ENCODE results near the gene MYO10. TPM values are rescaled to one million over a fixed set of nuclear protein-coding genes. Genes with fewer than 3 reads are reported as not detected.
A peak's percentile ranks its signal among the peaks of the same experiment; 100 is the strongest.

Gene MYO10
- total RNA-seq, 3 donors from 2014 or later, result 8.6 to 22.6 (median 21.2) TPM

- H3K36me3 ChIP-seq, result no peaks in the 10 kb centered on the region
- no peaks in the 10 kb centered on the region for H3K27me3 ChIP-seq
- H3K4me3 ChIP-seq, result no peak overlapping the region
- intact Hi-C loops (cut with DNase I; ENCODE audit: low total_unique reads), result loop anchor here (10.0 kb wide), 1 partner anchor 185 kb away; no protein-coding TSS in a partner anchor
- no peak for TF ChIP-seq POLR2AphosphoS5 (IDR thresholded peaks at IDR 0.05)
- no peak for TF ChIP-seq CTCF (IDR thresholded peaks at IDR 0.05)
- TF ChIP-seq POLR2A (IDR thresholded peaks at IDR 0.05), result no peak
- no peak overlapping the region for H3K27ac ChIP-seq
- DNase-seq (ENCODE audit: low spot score in 2 of 2), result no peak
- H3K9me3 ChIP-seq, result no peaks in the 10 kb centered on the region
- no peaks in the 10 kb centered on the region for H3K4me1 ChIP-seq
Observed at GRCh38 chr5:16669776-16670175, 266.3 kb downstream of the MYO10 start.

GRCh38 chr5:16668631-16669030, 267.5 kb downstream of the MYO10 start:
- Histone ChIP-seq H3K36me3 (no peaks in the 10 kb centered on the region), H3K9me3 (no peaks in the 10 kb centered on the region), H3K4me1 (no peaks in the 10 kb centered on the region), H3K4me3 (no peak overlapping the region), H3K27me3 (no peaks in the 10 kb centered on the region), H3K27ac (no peak overlapping the region)
- TF ChIP-seq CTCF (IDR thresholded peaks at IDR 0.05) (no peak), POLR2A (IDR thresholded peaks at IDR 0.05) (no peak), POLR2AphosphoS5 (IDR thresholded peaks at IDR 0.05) (no peak)
- intact Hi-C loops (cut with DNase I; ENCODE audit: low total_unique reads), result loop anchor here (10.0 kb wide), 1 partner anchor 184 kb away; no protein-coding TSS in a partner anchor
- no peak for DNase-seq (ENCODE audit: low spot score in 2 of 2)

GRCh38 chr5:16668194-16668593, 267.9 kb downstream of the MYO10 start:
- Histone ChIP-seq H3K27ac (no peak overlapping the region), H3K27me3 (no peaks in the 10 kb centered on the region), H3K4me3 (no peak overlapping the region), H3K9me3 (no peaks in the 10 kb centered on the region), H3K36me3 (no peaks in the 10 kb centered on the region), H3K4me1 (no peaks in the 10 kb centered on the region)
- intact Hi-C loops (cut with DNase I; ENCODE audit: low total_unique reads), result loop anchor here (10.0 kb wide), 1 partner anchor 183 kb away; no protein-coding TSS in a partner anchor
- no peak for TF ChIP-seq POLR2A (IDR thresholded peaks at IDR 0.05)
- TF ChIP-seq CTCF (IDR thresholded peaks at IDR 0.05), result no peak
- TF ChIP-seq POLR2AphosphoS5 (IDR thresholded peaks at IDR 0.05), result no peak
- DNase-seq (ENCODE audit: low spot score in 2 of 2), result no peak

GRCh38 chr5:16666883-16667398, 269.1 kb downstream of the MYO10 start:
- Histone ChIP-seq H3K4me3 (peak overlapping the region in 2 of 3 donors; percentile 33 to 43), H3K27ac (peak overlapping the region; percentile 54 to 75), H3K9me3 (no peaks in the 10 kb centered on the region), H3K36me3 (no peaks in the 10 kb centered on the region), H3K27me3 (no peaks in the 10 kb centered on the region), H3K4me1 (no peaks in the 10 kb centered on the region)
- intact Hi-C loops (cut with DNase I; ENCODE audit: low total_unique reads), result loop anchor here (10.0 kb wide), 1 partner anchor 182 kb away; no protein-coding TSS in a partner anchor
- TF ChIP-seq CTCF (IDR thresholded peaks at IDR 0.05) (peak; percentile 64 to 79 (median 75)), POLR2AphosphoS5 (IDR thresholded peaks at IDR 0.05) (peak in 1 of 3 donors; percentile 50), POLR2A (IDR thresholded peaks at IDR 0.05) (no peak)
- DNase-seq (ENCODE audit: low spot score in 2 of 2), result peak in 1 of 2 donors; percentile 50

GRCh38 chr5:16666130-16666882, 269.8 kb downstream of the MYO10 start:
- Histone ChIP-seq H3K4me1 (no peaks in the 10 kb centered on the region), H3K9me3 (no peaks in the 10 kb centered on the region), H3K4me3 (peak overlapping the region in 2 of 3 donors; percentile 33 to 43), H3K27me3 (no peaks in the 10 kb centered on the region), H3K27ac (peak overlapping the region; percentile 54 to 75), H3K36me3 (no peaks in the 10 kb centered on the region)
- TF ChIP-seq POLR2A (IDR thresholded peaks at IDR 0.05), result no peak
- no peak for TF ChIP-seq CTCF (IDR thresholded peaks at IDR 0.05)
- TF ChIP-seq POLR2AphosphoS5 (IDR thresholded peaks at IDR 0.05), result no peak
- intact Hi-C loops (cut with DNase I; ENCODE audit: low total_unique reads), result loop anchor here (10.0 kb wide), 1 partner anchor 182 kb away; no protein-coding TSS in a partner anchor
- no peak for DNase-seq (ENCODE audit: low spot score in 2 of 2)

Data from breast epithelium (tissue), 4 donors.